ENCODE results near the gene MOCOS.

The MOCOS gene

GRCh38 chr18:36296650-36297416 is 109.5 kb downstream of the MOCOS start:
- no peaks in the 10 kb centered on the region for H3K9me3 Mint-ChIP-seq
- TF ChIP-seq CTCF (IDR thresholded peaks at IDR 0.05; ENCODE audit: unreplicated experiment in 3 of 3), result peak; percentile 52 to 60 (median 57)
- H3K4me3 Mint-ChIP-seq, result no peak overlapping the region
- H3K4me1 Mint-ChIP-seq, result peaks cover 14% of the 10 kb centered on the region
- H3K36me3 Mint-ChIP-seq (ENCODE audit: low read depth), result no peaks in the 10 kb centered on the region
- peaks cover 21% of the 10 kb centered on the region for H3K27me3 Mint-ChIP-seq (ENCODE audit: low read depth)
- no peak overlapping the region for H3K27ac Mint-ChIP-seq

GRCh38 chr18:36297417-36298125 is 110.3 kb downstream of the MOCOS start, which contains the start of gene FHOD3:
Gene FHOD3 (plus strand): TSS chr18:36297713. CDS start chr18:36297836, 123 bp downstream.
- Mint-ChIP-seq H3K36me3 (ENCODE audit: low read depth) (no peaks in the 10 kb centered on the region), H3K4me3 (peak within 1 kb of the TSS; percentile 34 to 85 (median 60)), H3K27ac (no peak within 1 kb of the TSS), H3K27me3 (ENCODE audit: low read depth) (peaks cover 25% of the 10 kb centered on the region), H3K4me1 (peaks cover 21% of the 10 kb centered on the region), H3K9me3 (no peaks in the 10 kb centered on the region)
- TF ChIP-seq CTCF (IDR thresholded peaks at IDR 0.05; ENCODE audit: unreplicated experiment in 3 of 3), result no peak

GRCh38 chr18:36298126-36298741 is 110.9 kb downstream of the MOCOS start:
- no peak for TF ChIP-seq CTCF (IDR thresholded peaks at IDR 0.05; ENCODE audit: unreplicated experiment in 3 of 3)
- Mint-ChIP-seq H3K27me3 (ENCODE audit: low read depth) (peaks cover 27% of the 10 kb centered on the region), H3K27ac (no peak overlapping the region), H3K9me3 (no peaks in the 10 kb centered on the region), H3K36me3 (ENCODE audit: low read depth) (no peaks in the 10 kb centered on the region), H3K4me1 (peaks cover 28% of the 10 kb centered on the region), H3K4me3 (peak overlapping the region; percentile 34 to 85 (median 60))

- TF ChIP-seq CTCF (IDR thresholded peaks at IDR 0.05; ENCODE audit: unreplicated experiment in 3 of 3), result no peak
- Mint-ChIP-seq H3K4me1 (peaks cover 34% of the 10 kb centered on the region), H3K27ac (peak overlapping the region; percentile 14 to 72 (median 69)), H3K27me3 (ENCODE audit: low read depth) (peaks cover 32% of the 10 kb centered on the region), H3K4me3 (peak overlapping the region; percentile 69 to 87 (median 85)), H3K36me3 (ENCODE audit: low read depth) (no peaks in the 10 kb centered on the region), H3K9me3 (no peaks in the 10 kb centered on the region)
These were observed 111.7 kb downstream of the MOCOS start for GRCh38 chr18:36299015-36299414.

- H3K4me3 Mint-ChIP-seq, result peak overlapping the region; percentile 44 to 87 (median 85)
- no peak for TF ChIP-seq CTCF (IDR thresholded peaks at IDR 0.05; ENCODE audit: unreplicated experiment in 3 of 3)
These were observed 112.9 kb downstream of the MOCOS start for GRCh38 chr18:36300211-36300610.

More at GRCh38 chr18:36300211-36300610, 112.9 kb downstream of the MOCOS start:
- Mint-ChIP-seq H3K27ac (no peak overlapping the region), H3K27me3 (ENCODE audit: low read depth) (peaks cover 32% of the 10 kb centered on the region), H3K9me3 (no peaks in the 10 kb centered on the region), H3K4me1 (peaks cover 39% of the 10 kb centered on the region), H3K36me3 (ENCODE audit: low read depth) (no peaks in the 10 kb centered on the region)
